SHP77 treated with DMSO at 0.1 percent for 48 hours (cell line): ENCODE measurements around the gene TYRP1.

Experiments used
- DNase-seq: peaks from one replicate; lab custom pipeline; 2025; lab: John Stamatoyannopoulos, UW

TYRP1 gene

GRCh38 chr9:12735665-12736064, 42.5 kb downstream of the TYRP1 start:
- no peak for DNase-seq

DNA sequence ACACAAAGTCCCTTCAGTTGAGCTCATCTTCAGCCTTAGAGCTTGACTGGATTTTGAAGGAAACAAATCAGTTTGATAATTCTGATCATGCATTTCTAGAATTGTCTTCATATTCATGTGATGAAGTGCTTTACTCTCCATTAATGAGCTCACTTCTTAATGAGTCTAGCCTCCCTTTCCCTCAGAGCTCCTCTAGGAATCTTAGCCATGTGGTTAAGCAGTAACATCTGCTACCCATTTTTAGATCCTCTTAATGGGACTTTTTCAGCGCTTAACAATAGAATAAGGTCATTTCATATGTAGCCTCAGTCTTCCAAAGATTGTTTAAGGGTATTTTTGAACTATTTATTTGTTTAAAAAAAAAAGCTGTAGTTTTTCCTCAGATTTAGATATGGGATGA, 44.7 kb downstream of the TYRP1 start:
- DNase-seq: no peak

DNA sequence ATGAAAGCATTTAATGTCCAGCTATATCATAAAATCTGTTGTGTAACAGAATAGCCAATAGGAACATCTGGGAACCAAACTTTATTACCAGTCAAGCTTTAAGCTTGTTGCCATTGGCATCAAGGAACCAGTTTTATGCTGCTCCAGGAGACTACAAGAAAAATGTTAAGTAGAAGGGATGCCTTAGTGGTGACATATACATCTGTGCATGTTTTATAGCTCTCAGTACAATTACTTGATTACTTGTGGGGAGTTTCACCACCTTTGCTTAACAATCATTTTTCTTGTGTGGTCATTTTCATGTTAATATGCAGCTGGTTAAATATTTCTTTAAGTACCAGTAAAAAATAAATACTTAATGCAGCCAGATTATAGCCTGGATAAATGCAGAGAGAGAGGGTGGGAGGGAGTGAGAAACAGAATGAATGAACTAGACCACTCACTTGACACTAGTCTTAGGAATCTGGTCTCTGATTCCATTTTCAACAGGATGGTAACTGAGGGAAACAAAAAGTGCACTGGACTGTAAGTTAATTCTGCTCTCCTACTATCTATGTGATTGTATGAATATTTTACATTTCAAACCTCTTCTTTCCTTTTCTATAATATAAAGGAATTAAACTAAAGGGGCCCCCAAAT, 45.9 kb downstream of the TYRP1 start:
- DNase-seq: no peak

DNA sequence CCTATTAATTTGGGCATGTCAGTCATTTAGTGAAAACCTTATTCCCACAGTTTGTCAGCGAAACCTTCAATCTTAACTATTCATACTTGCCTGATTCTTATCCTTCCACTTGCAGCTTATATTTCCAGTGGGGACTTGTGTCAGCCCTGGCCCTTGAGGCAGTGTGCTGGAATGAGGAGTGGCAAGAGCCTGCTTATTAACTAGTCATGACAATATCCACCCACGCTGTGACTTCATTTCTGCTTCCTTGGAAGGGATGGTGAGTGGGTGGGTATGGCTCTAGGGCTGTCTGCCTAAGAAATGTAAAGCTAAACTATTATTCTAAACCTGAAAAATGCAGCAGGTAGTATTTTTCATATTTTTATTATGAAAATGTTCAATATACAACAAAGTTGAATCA, 47.7 kb downstream of the TYRP1 start:
- DNase-seq: no peak

GRCh38 chr9:12748016-12748415, 54.8 kb downstream of the TYRP1 start:
- DNase-seq: no peak

DNA sequence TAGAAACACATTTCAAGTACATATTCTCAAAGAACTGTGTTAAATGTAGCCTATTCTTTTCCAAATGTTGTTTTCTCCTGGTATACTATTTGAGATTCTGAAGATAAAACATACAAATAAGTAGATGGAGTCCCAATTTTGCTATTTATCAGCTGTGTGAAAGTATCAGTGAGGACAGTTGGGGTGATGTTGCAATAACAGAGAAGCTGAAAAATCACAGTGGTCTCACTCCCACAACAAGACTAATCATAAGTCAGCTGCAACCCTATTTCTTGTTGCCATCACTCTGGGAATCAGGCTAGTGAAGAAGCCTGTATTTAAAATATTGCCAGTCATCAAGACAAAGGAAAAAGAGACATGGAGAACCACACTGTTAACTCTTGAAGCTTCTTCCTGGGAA, 55.8 kb downstream of the TYRP1 start:
- no peak for DNase-seq

GRCh38 chr9:12753931-12754330, 60.7 kb downstream of the TYRP1 start:
- DNase-seq: no peak

DNA sequence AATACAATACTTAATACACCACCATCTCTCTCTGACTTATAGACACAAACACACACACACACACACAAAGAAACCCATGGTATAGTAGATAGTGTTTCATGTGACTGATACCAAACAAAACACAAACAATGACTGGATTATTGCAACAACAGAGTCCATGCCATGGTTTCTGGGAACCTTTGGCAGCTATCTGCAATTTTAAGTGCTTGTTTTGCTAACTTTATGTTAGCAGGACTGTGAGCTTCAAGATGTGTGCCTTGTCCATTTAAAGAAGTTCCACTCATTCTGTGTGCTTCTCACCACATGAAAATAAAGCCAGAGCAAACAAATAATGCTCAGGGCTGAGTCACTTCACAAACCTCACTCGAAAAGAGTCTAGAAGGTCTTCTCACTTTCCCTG, 66.6 kb downstream of the TYRP1 start:
- no peak for DNase-seq
